Measurements from ENCODE around the gene EPM2AIP1. TPM values are rescaled to one million over a fixed set of nuclear protein-coding genes. Genes with fewer than 3 reads are reported as not detected.

Gene EPM2AIP1
- total and polyA plus RNA-seq, 9 of the 15 experiments (the other 6 are each of a cell fraction or from before 2014, with no cell fraction given) = 6.7 to 44.8 (median 25.2) TPM

- Histone ChIP-seq H3K36me3 (ENCODE audit: control insufficient read depth, insufficient read depth, low read length) (peaks cover 71% of the 10 kb centered on the region), H3K4me2 (ENCODE audit: insufficient read depth, low read length) (peak overlapping the region; percentile 96), H3K9ac (ENCODE audit: insufficient read depth in 1 of 2, low read depth in 2 of 2, low read length in 2 of 2) (peak overlapping the region; percentile 65 to 91), H3K27me3 (ENCODE audit: control insufficient read depth in 2 of 2, insufficient read depth in 2 of 2, low read length in 2 of 2) (no peaks in the 10 kb centered on the region), H3K4me1 (replicated peaks in 1 of 2; ENCODE audit: control insufficient read depth in 2 of 2, insufficient read depth in 2 of 2, low read length in 2 of 2) (peaks cover 21 to 25% of the 10 kb centered on the region in 2 experiments), H3K9me3 (replicated peaks; ENCODE audit: control insufficient read depth, insufficient read depth, low read depth, low read length) (no peaks in the 10 kb centered on the region), H3K27ac (ENCODE audit: extremely low read depth, low read depth, low read length) (peak overlapping the region; percentile 94), H3K79me2 (ENCODE audit: control insufficient read depth, insufficient read depth, low read length) (peaks cover 73% of the 10 kb centered on the region), H3K9me1 (ENCODE audit: control insufficient read depth, insufficient read depth, low read length) (no peaks in the 10 kb centered on the region), H3K4me3 (peak overlapping the region; percentile 60), H4K20me1 (replicated peaks; ENCODE audit: control insufficient read depth, insufficient read depth, low read length) (peaks cover 18% of the 10 kb centered on the region; the same call in 1 of the 2 replicates), H2AFZ (ENCODE audit: low read depth, low read length) (no peak overlapping the region)
- CTCF ChIA-PET (ENCODE audit: low intra/inter-chr PET ratio) = no interaction called here
- FAIRE-seq = peak; percentile 51
- BruUV-seq (replicated peaks) = no TSS peak
- ATAC-seq = no peak
- in situ Hi-C loops (cut with MboI) = no loop called here
- DNase-seq (ENCODE audit: extremely low read depth in 1 of 4, low spot score in 3 of 4) = no peak
- intact Hi-C loops (cut with micrococcal nuclease) = no loop called here
- TF ChIP-seq AFF4 (CRISPR knock-in tag; IDR thresholded peaks at IDR 0.05) = peak; percentile 48; the same call in 1 of the 2 replicates
- TF ChIP-seq MTA3 (IDR thresholded peaks at IDR 0.05; ENCODE audit: borderline replicate concordance) = 0 out of 2 replicates have a peak, but pooled peaks have one; percentile 16
- peak in 2 of 3 experiments; percentile 60 to 85 for TF ChIP-seq YY1 (IDR thresholded peaks at IDR 0.05; ENCODE audit: borderline replicate concordance in 1 of 3, control insufficient read depth in 1 of 3, extremely low read depth in 1 of 3, insufficient read depth in 3 of 3, insufficient read length in 1 of 3, insufficient replicate concordance in 2 of 3, low read depth in 1 of 3, low read length in 2 of 3)
- peak; percentile 18 for TF ChIP-seq RBFOX2 (IDR thresholded peaks at IDR 0.05; ENCODE audit: low read depth, low read length)
- no peak for TF ChIP-seq ZSCAN32 (CRISPR knock-in tag; IDR thresholded peaks at IDR 0.05)
- no peak for TF ChIP-seq XRCC5 (IDR thresholded peaks at IDR 0.05; ENCODE audit: low read depth, low read length)
- TF ChIP-seq SIN3A (IDR thresholded peaks at IDR 0.05; ENCODE audit: borderline replicate concordance in 2 of 2, control insufficient read depth in 1 of 2, low read depth in 2 of 2, low read length in 2 of 2) = 0 out of 4 replicates have a peak, but pooled peaks of 1 of the 2 experiments have one; percentile 29
- TF ChIP-seq TEAD4 (IDR thresholded peaks at IDR 0.05; ENCODE audit: low read length) = peak; percentile 39; the same call in 1 of the 2 replicates
- TF ChIP-seq TEAD4 (CRISPR knock-in tag; IDR thresholded peaks at IDR 0.05; ENCODE audit: borderline replicate concordance) = no peak
- POLR2A ChIA-PET = interaction anchor here (0.7 to 2.9 kb wide), 9 partner anchors 10 to 257 kb away, joined by 3 to 29 read pairs (median 10); no protein-coding TSS in a partner anchor
- WGBS (ENCODE audit: insufficient coverage, low coverage, missing lambda C conversion rate) = 3% methylated on average over 3 of the region's 3 CpGs
Observed at GRCh38 chr3:36991147-36991546, 1.8 kb downstream of the EPM2AIP1 start.
